A673 (cell line): Measurements from ENCODE around the gene CLN5. TPM values are rescaled to one million over a fixed set of nuclear protein-coding genes. Genes with fewer than 3 reads are reported as not detected.

Source experiments
- BruUV-seq: library from RNA; stranded (reverse); fragments of 400-500 nt; replicated peaks from 2 replicates; lab custom pipeline; 2021; lab: Mats Ljungman, UMichigan
- CTCF ChIA-PET: fragments of 300-600 bp; sonication (Branson Sonifier 250); formaldehyde crosslinking; loops from one replicate; lab custom pipeline; 2022; ENCODE audit warnings: antibody characterized with exemption; lab: Charles Lee
- POLR2A ChIA-PET: fragments of 300-600 bp; sonication (Branson Sonifier 250); formaldehyde crosslinking; loops from one replicate; lab custom pipeline; 2022; ENCODE audit warnings: antibody characterized with exemption; ENCODE audit not compliant: low non-redundant PET; lab: Charles Lee
- DNase-seq: peaks from one replicate; pipeline ENCODE4 v3.0.0-alpha.2; 2015; ENCODE audit warnings: low spot score
- H3K27ac ChIP-seq: fragments of 200-600 bp; sonication (generic); 2 replicates; pipeline ENCODE4 v1.5.1; 2016; ENCODE audit warnings: mixed run types, low read depth, mild to moderate bottlenecking, mixed read lengths, antibody characterized with exemption, low read length; ENCODE audit not compliant: poor library complexity, severe bottlenecking
- H3K27me3 ChIP-seq: fragments of 200-600 bp; sonication (generic); replicated peaks from 2 replicates; pipeline ENCODE4 v1.6.1; 2017; ENCODE audit warnings: mixed run types, low read depth, mild to moderate bottlenecking, mixed read lengths, antibody characterized with exemption, low read length; ENCODE audit not compliant: insufficient read depth, poor library complexity
- H3K36me3 ChIP-seq: fragments of 200-600 bp; sonication (generic); 2 replicates; pipeline ENCODE4 v1.6.1; 2016; ENCODE audit warnings: mixed run types, mild to moderate bottlenecking, mixed read lengths, antibody characterized with exemption, low read length; ENCODE audit not compliant: insufficient read depth, poor library complexity, severe bottlenecking
- H3K4me1 ChIP-seq: fragments of 200-600 bp; sonication (generic); 2 replicates; pipeline ENCODE4 v1.6.1; 2017; ENCODE audit warnings: mixed run types, mild to moderate bottlenecking, mixed read lengths, antibody characterized with exemption, low read length; ENCODE audit not compliant: insufficient read depth, poor library complexity, severe bottlenecking
- H3K4me3 ChIP-seq: fragments of 200-600 bp; sonication (generic); 2 replicates; pipeline ENCODE4 v1.5.1; 2016; ENCODE audit warnings: low read depth, mixed run types, mild to moderate bottlenecking, mixed read lengths, low read length; ENCODE audit not compliant: poor library complexity, severe bottlenecking
- H3K9me3 ChIP-seq: fragments of 200-600 bp; sonication (generic); 2 replicates; pipeline ENCODE4 v1.6.1; 2016; ENCODE audit warnings: mixed run types, low read depth, mild to moderate bottlenecking, mixed read lengths, antibody characterized with exemption, low read length; ENCODE audit not compliant: poor library complexity, severe bottlenecking
- EZH2 ChIP-seq: fragments of 200-600 bp; sonication (generic); IDR thresholded peaks from 2 replicates; pipeline ENCODE4 v1.6.1; 2017; ENCODE audit warnings: borderline replicate concordance, low read depth, mild to moderate bottlenecking, mixed read lengths, antibody characterized with exemption, low read length; ENCODE audit not compliant: poor library complexity, severe bottlenecking
- intact Hi-C: fragments of 100-400 bp; cut with micrococcal nuclease; formaldehyde crosslinking; loops from one replicate; pipeline ENCODE4 v1.10.0; 2022; ENCODE audit not compliant: unreplicated experiment
- total RNA-seq: library from RNA; stranded (reverse); gene quantifications from 2 replicates; pipeline ENCODE4 v1.2.3, GENCODE V29; 2021
- TF ChIP-seq, protein P1 (sequence below): fragments of 300-800, 200-600 bp; sonication (generic); conservative IDR thresholded peaks from 2 replicates; pipeline ENCODE4 v1.5.1; 2017; ENCODE audit warnings: low read depth, mild to moderate bottlenecking, antibody characterized with exemption, low read length, moderate library complexity, mixed read lengths

The CLN5 gene
- total RNA-seq, 1 experiment from 2014 or later: 13.7 TPM

DNA sequence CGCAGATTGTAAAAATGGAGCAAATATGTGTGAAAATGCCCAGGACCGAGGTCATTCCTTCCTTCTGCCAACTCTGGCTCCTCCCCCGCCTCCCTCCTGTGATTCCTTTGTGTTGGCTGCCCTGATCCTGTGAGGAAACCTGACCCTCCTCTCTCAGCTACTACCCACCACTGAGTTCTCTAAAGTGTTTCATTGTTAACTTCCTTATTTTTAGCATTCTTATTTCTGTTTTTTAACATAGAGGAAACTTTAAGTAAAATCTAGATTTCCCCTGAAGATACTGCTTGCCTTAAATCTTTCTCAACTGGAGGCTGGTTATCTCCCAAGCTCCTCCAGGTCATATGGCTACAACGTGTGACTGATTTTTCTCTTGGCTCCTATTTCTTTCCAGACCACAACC is 56.8 kb downstream of the CLN5 start:
- no TSS peak for BruUV-seq
- H3K27me3 ChIP-seq: no peaks in the 10 kb centered on the region
- ChIA-PET POLR2A (no interaction called here), CTCF (no interaction called here)
- no peaks in the 10 kb centered on the region for H3K9me3 ChIP-seq
- intact Hi-C loops: no loop called here
- DNase-seq: no peak
- no peaks in the 10 kb centered on the region for H3K36me3 ChIP-seq
- no peak overlapping the region for H3K4me3 ChIP-seq
- H3K27ac ChIP-seq: no peak overlapping the region
- no peaks in the 10 kb centered on the region for H3K4me1 ChIP-seq
- TF ChIP-seq EZH2: no peak
- TF ChIP-seq, protein P1, sequence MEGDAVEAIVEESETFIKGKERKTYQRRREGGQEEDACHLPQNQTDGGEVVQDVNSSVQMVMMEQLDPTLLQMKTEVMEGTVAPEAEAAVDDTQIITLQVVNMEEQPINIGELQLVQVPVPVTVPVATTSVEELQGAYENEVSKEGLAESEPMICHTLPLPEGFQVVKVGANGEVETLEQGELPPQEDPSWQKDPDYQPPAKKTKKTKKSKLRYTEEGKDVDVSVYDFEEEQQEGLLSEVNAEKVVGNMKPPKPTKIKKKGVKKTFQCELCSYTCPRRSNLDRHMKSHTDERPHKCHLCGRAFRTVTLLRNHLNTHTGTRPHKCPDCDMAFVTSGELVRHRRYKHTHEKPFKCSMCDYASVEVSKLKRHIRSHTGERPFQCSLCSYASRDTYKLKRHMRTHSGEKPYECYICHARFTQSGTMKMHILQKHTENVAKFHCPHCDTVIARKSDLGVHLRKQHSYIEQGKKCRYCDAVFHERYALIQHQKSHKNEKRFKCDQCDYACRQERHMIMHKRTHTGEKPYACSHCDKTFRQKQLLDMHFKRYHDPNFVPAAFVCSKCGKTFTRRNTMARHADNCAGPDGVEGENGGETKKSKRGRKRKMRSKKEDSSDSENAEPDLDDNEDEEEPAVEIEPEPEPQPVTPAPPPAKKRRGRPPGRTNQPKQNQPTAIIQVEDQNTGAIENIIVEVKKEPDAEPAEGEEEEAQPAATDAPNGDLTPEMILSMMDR: no peak

DNA sequence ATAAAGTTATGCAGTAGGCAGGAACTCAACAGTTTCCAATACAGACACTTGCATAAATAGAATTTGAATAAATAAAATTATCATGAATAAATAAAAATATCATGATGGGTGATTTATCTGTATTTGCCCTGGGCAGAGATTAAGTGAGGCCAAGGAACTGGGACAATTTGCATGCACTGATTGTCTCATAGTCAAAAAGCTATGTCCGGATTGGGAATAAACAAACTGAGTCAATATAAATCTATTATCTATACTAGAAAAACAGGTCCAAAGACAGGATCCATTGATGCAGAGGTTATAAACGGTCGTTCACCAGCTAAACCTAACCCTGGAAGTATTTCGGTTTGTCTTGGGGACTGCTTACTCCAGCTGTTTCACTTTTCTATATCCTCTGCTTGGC is 61.3 kb downstream of the CLN5 start:
- H3K36me3 ChIP-seq: peaks cover 17% of the 10 kb centered on the region
- no peak for DNase-seq
- CTCF ChIA-PET: no interaction called here
- TF ChIP-seq EZH2: no peak
- TF ChIP-seq, protein P1: no peak
- no TSS peak for BruUV-seq
- no peaks in the 10 kb centered on the region for H3K4me1 ChIP-seq
- no peaks in the 10 kb centered on the region for H3K9me3 ChIP-seq
- H3K4me3 ChIP-seq: no peak overlapping the region
- intact Hi-C loops: no loop called here
- POLR2A ChIA-PET: no interaction called here
- no peaks in the 10 kb centered on the region for H3K27me3 ChIP-seq
- no peak overlapping the region for H3K27ac ChIP-seq

Other genes with a start within 250 kb of the CLN5 start
- gene KCTD12, start 105.7 kb upstream of the CLN5 start, total RNA-seq: 1.9 and 3.5 TPM in 2 replicates
- gene ACOD1, start 43.6 kb upstream of the CLN5 start, total RNA-seq: not detected in 2 replicates
- gene FBXL3, start 35.1 kb downstream of the CLN5 start, total RNA-seq: 24.1 and 29.2 TPM in 2 replicates